ENCODE data around the gene HOXA3. TPM values are rescaled to one million over a fixed set of nuclear protein-coding genes. Genes with fewer than 3 reads are reported as not detected.

Gene HOXA3
- total RNA-seq, 1 experiment from 2014 or later = not detected

DNA sequence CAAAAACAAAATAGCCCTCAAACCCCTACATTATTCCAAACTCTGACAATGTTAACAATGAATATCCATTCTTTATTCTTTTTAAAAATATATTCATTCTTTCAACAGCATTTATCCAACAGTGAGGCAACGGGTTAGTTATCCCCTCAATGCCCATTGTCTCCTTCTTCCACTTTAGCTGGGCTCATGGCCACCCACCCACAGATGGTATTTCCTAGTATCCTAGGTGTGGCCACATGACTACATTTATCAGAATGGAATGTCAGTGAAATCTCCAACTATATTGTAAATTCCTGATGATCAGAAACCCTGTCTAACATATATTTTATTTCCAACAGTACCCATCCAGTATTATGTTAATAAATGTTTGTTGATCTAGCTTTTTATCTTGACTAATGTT, 70.2 kb downstream of the HOXA3 start (continued):
- TF ChIP-seq, protein P1, sequence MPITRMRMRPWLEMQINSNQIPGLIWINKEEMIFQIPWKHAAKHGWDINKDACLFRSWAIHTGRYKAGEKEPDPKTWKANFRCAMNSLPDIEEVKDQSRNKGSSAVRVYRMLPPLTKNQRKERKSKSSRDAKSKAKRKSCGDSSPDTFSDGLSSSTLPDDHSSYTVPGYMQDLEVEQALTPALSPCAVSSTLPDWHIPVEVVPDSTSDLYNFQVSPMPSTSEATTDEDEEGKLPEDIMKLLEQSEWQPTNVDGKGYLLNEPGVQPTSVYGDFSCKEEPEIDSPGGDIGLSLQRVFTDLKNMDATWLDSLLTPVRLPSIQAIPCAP (CRISPR knock-in tag; IDR thresholded peaks at IDR 0.05) = no peak
- no peak for TF ChIP-seq ZBTB21 (CRISPR knock-in tag; IDR thresholded peaks at IDR 0.05; ENCODE audit: borderline replicate concordance)
- TF ChIP-seq, protein P2, sequence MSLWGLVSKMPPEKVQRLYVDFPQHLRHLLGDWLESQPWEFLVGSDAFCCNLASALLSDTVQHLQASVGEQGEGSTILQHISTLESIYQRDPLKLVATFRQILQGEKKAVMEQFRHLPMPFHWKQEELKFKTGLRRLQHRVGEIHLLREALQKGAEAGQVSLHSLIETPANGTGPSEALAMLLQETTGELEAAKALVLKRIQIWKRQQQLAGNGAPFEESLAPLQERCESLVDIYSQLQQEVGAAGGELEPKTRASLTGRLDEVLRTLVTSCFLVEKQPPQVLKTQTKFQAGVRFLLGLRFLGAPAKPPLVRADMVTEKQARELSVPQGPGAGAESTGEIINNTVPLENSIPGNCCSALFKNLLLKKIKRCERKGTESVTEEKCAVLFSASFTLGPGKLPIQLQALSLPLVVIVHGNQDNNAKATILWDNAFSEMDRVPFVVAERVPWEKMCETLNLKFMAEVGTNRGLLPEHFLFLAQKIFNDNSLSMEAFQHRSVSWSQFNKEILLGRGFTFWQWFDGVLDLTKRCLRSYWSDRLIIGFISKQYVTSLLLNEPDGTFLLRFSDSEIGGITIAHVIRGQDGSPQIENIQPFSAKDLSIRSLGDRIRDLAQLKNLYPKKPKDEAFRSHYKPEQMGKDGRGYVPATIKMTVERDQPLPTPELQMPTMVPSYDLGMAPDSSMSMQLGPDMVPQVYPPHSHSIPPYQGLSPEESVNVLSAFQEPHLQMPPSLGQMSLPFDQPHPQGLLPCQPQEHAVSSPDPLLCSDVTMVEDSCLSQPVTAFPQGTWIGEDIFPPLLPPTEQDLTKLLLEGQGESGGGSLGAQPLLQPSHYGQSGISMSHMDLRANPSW (CRISPR knock-in tag; conservative IDR thresholded peaks at IDR 0.05; ENCODE audit: low read depth) = no peak
- TF ChIP-seq, protein P3, sequence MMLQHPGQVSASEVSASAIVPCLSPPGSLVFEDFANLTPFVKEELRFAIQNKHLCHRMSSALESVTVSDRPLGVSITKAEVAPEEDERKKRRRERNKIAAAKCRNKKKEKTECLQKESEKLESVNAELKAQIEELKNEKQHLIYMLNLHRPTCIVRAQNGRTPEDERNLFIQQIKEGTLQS (CRISPR knock-in tag; conservative IDR thresholded peaks at IDR 0.05) = no peak

DNA sequence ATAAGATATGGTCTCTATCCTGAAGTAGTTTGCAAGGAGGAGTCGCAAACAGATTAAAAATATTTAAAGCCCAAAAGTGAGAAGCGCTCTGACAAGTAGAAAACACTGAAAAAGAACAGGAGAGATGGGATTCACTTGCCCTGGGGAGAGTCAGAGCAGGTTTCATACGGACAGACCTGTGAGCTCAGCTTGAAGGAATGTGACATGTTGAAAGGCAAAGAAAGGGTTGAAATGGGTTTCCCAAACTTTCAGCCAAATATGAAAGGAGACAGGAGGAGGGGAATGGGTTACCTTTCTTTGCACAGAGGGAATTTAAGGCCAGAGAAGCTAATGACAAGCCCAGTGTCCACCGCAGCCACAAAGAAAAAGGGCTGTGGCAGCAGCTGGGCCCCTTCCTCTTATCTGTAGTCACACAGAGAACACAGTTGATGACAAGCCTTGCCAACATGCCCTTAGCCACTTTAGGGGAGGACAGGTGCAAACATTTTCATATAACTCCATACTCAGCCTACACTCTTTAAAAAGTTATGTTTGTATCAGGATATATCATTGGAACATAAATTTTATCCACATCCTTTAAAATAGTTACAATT, 71.4 kb downstream of the HOXA3 start:
- Mint-ChIP-seq H3K36me3 (no peaks in the 10 kb centered on the region), H3K27me3 (ENCODE audit: low read depth) (peaks cover 46% of the 10 kb centered on the region), H3K4me3 (no peak overlapping the region), H3K9me3 (no peaks in the 10 kb centered on the region), H3K4me1 (peaks cover 3% of the 10 kb centered on the region; the same call in 1 of the 2 replicates), H3K27ac (no peak overlapping the region)
- no peak for DNase-seq (ENCODE audit: low spot score)
- ChIA-PET POLR2A (no interaction called here), CTCF (interaction anchor here (1.2 kb wide), 1 partner anchor 15 kb away, joined by 3 read pairs; the partner anchor contains the start of gene HOXA1)
- TF ChIP-seq TCF7 (CRISPR knock-in tag; IDR thresholded peaks at IDR 0.05; ENCODE audit: low read depth) = no peak
- TF ChIP-seq, protein P3 (CRISPR knock-in tag; conservative IDR thresholded peaks at IDR 0.05) = no peak
- TF ChIP-seq, protein P4, sequence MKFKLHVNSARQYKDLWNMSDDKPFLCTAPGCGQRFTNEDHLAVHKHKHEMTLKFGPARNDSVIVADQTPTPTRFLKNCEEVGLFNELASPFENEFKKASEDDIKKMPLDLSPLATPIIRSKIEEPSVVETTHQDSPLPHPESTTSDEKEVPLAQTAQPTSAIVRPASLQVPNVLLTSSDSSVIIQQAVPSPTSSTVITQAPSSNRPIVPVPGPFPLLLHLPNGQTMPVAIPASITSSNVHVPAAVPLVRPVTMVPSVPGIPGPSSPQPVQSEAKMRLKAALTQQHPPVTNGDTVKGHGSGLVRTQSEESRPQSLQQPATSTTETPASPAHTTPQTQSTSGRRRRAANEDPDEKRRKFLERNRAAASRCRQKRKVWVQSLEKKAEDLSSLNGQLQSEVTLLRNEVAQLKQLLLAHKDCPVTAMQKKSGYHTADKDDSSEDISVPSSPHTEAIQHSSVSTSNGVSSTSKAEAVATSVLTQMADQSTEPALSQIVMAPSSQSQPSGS (CRISPR knock-in tag; IDR thresholded peaks at IDR 0.05; ENCODE audit: borderline replicate concordance, low read depth) = no peak
- no peak for TF ChIP-seq SP1 (CRISPR knock-in tag; conservative IDR thresholded peaks at IDR 0.05)
- no peak for TF ChIP-seq SMAD4 (CRISPR knock-in tag; IDR thresholded peaks at IDR 0.05)
- no peak for TF ChIP-seq FOXP1 (CRISPR knock-in tag; IDR thresholded peaks at IDR 0.05; ENCODE audit: borderline replicate concordance)
- TF ChIP-seq, protein P5, sequence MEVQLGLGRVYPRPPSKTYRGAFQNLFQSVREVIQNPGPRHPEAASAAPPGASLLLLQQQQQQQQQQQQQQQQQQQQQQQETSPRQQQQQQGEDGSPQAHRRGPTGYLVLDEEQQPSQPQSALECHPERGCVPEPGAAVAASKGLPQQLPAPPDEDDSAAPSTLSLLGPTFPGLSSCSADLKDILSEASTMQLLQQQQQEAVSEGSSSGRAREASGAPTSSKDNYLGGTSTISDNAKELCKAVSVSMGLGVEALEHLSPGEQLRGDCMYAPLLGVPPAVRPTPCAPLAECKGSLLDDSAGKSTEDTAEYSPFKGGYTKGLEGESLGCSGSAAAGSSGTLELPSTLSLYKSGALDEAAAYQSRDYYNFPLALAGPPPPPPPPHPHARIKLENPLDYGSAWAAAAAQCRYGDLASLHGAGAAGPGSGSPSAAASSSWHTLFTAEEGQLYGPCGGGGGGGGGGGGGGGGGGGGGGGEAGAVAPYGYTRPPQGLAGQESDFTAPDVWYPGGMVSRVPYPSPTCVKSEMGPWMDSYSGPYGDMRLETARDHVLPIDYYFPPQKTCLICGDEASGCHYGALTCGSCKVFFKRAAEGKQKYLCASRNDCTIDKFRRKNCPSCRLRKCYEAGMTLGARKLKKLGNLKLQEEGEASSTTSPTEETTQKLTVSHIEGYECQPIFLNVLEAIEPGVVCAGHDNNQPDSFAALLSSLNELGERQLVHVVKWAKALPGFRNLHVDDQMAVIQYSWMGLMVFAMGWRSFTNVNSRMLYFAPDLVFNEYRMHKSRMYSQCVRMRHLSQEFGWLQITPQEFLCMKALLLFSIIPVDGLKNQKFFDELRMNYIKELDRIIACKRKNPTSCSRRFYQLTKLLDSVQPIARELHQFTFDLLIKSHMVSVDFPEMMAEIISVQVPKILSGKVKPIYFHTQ (CRISPR knock-in tag; IDR thresholded peaks at IDR 0.05) = no peak
- TF ChIP-seq, protein P6, sequence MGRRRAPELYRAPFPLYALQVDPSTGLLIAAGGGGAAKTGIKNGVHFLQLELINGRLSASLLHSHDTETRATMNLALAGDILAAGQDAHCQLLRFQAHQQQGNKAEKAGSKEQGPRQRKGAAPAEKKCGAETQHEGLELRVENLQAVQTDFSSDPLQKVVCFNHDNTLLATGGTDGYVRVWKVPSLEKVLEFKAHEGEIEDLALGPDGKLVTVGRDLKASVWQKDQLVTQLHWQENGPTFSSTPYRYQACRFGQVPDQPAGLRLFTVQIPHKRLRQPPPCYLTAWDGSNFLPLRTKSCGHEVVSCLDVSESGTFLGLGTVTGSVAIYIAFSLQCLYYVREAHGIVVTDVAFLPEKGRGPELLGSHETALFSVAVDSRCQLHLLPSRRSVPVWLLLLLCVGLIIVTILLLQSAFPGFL (CRISPR knock-in tag; IDR thresholded peaks at IDR 0.05; ENCODE audit: borderline replicate concordance) = no peak
- TF ChIP-seq, protein P7, sequence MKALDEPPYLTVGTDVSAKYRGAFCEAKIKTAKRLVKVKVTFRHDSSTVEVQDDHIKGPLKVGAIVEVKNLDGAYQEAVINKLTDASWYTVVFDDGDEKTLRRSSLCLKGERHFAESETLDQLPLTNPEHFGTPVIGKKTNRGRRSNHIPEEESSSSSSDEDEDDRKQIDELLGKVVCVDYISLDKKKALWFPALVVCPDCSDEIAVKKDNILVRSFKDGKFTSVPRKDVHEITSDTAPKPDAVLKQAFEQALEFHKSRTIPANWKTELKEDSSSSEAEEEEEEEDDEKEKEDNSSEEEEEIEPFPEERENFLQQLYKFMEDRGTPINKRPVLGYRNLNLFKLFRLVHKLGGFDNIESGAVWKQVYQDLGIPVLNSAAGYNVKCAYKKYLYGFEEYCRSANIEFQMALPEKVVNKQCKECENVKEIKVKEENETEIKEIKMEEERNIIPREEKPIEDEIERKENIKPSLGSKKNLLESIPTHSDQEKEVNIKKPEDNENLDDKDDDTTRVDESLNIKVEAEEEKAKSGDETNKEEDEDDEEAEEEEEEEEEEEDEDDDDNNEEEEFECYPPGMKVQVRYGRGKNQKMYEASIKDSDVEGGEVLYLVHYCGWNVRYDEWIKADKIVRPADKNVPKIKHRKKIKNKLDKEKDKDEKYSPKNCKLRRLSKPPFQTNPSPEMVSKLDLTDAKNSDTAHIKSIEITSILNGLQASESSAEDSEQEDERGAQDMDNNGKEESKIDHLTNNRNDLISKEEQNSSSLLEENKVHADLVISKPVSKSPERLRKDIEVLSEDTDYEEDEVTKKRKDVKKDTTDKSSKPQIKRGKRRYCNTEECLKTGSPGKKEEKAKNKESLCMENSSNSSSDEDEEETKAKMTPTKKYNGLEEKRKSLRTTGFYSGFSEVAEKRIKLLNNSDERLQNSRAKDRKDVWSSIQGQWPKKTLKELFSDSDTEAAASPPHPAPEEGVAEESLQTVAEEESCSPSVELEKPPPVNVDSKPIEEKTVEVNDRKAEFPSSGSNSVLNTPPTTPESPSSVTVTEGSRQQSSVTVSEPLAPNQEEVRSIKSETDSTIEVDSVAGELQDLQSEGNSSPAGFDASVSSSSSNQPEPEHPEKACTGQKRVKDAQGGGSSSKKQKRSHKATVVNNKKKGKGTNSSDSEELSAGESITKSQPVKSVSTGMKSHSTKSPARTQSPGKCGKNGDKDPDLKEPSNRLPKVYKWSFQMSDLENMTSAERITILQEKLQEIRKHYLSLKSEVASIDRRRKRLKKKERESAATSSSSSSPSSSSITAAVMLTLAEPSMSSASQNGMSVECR (CRISPR knock-in tag; IDR thresholded peaks at IDR 0.05; ENCODE audit: borderline replicate concordance) = no peak
- TF ChIP-seq, protein P8, sequence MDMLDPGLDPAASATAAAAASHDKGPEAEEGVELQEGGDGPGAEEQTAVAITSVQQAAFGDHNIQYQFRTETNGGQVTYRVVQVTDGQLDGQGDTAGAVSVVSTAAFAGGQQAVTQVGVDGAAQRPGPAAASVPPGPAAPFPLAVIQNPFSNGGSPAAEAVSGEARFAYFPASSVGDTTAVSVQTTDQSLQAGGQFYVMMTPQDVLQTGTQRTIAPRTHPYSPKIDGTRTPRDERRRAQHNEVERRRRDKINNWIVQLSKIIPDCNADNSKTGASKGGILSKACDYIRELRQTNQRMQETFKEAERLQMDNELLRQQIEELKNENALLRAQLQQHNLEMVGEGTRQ (CRISPR knock-in tag; IDR thresholded peaks at IDR 0.05) = no peak
- ATAC-seq = peak; percentile 69

All from WTC11 (cell line).